Loucy (cell line): ENCODE data around the gene CABLES1.

ENCODE experiments used
- H2AFZ ChIP-seq: fragments of 200-600 bp; sonication (generic); 2 replicates; pipeline ENCODE4 v1.6.0; 2016; ENCODE audit warnings: antibody characterized with exemption, mild to moderate bottlenecking, low read length, moderate library complexity
- H3F3A ChIP-seq: fragments of 200-600 bp; 2 replicates; pipeline ENCODE4 v1.6.0; 2016; ENCODE audit warnings: antibody characterized with exemption, low read depth, mild to moderate bottlenecking
- H3K27me3 ChIP-seq: fragments of 200-600 bp; sonication (generic); 2 replicates; pipeline ENCODE4 v1.6.1; 2014; ENCODE audit warnings: low read length, mild to moderate bottlenecking; ENCODE audit not compliant: insufficient read depth, poor library complexity, severe bottlenecking
- H3K36me3 ChIP-seq: fragments of 200-600 bp; sonication (generic); 2 replicates; pipeline ENCODE4 v1.6.1; 2016; ENCODE audit warnings: low read length; ENCODE audit not compliant: insufficient read depth
- H3K4me1 ChIP-seq: fragments of 200-600 bp; sonication (generic); 2 replicates; pipeline ENCODE4 v1.5.1; 2014; ENCODE audit warnings: low read length, mild to moderate bottlenecking; ENCODE audit not compliant: insufficient read depth, poor library complexity, severe bottlenecking
- H3K4me2 ChIP-seq: fragments of 200-600 bp; sonication (generic); 2 replicates; pipeline ENCODE4 v1.6.0; 2014; ENCODE audit warnings: antibody characterized with exemption, low read length, low read depth, mild to moderate bottlenecking; ENCODE audit not compliant: poor library complexity, severe bottlenecking
- H3K4me3 ChIP-seq: fragments of 200-600 bp; sonication (generic); 2 replicates; pipeline ENCODE4 v1.5.1; 2014; ENCODE audit warnings: low read length, mild to moderate bottlenecking, mixed read lengths; ENCODE audit not compliant: poor library complexity, severe bottlenecking
- H3K79me2 ChIP-seq: fragments of 200-600 bp; sonication (generic); 2 replicates; pipeline ENCODE4 v1.6.1; 2014; ENCODE audit warnings: low read length; ENCODE audit not compliant: insufficient read depth
- H3K9ac ChIP-seq: fragments of 200-600 bp; sonication (generic); 2 replicates; pipeline ENCODE4 v1.6.0; 2014; ENCODE audit warnings: mild to moderate bottlenecking, low read depth, low read length, moderate library complexity; ENCODE audit not compliant: poor library complexity, severe bottlenecking
- H3K9me2 ChIP-seq: fragments of 200-600 bp; sonication (generic); replicated peaks from 2 replicates; pipeline ENCODE4 v1.6.1; 2016; ENCODE audit warnings: low read depth, low read length, mixed read lengths
- H3K9me3 ChIP-seq: fragments of 200-600 bp; sonication (generic); 2 replicates; pipeline ENCODE4 v1.6.1; 2014; ENCODE audit warnings: mild to moderate bottlenecking, antibody characterized with exemption, low read length, low read depth; ENCODE audit not compliant: insufficient read depth
- H4K20me1 ChIP-seq: fragments of 200-600 bp; sonication (generic); 2 replicates; pipeline ENCODE4 v1.6.0; 2014; ENCODE audit warnings: antibody characterized with exemption, low read length, mild to moderate bottlenecking; ENCODE audit not compliant: insufficient read depth, poor library complexity, severe bottlenecking
- EZH2phosphoT487 ChIP-seq: fragments of 200-600 bp; IDR thresholded peaks from 2 replicates; pipeline ENCODE4 v1.6.1; 2018; ENCODE audit warnings: antibody characterized with exemption, mild to moderate bottlenecking, moderate library complexity, borderline replicate concordance
- TF ChIP-seq, protein P1 (sequence below): fragments of 200-600 bp; sonication (generic); conservative IDR thresholded peaks from 2 replicates; pipeline ENCODE4 v1.5.1; 2014; ENCODE audit warnings: mild to moderate bottlenecking, antibody characterized with exemption, low read length

CABLES1 gene

DNA sequence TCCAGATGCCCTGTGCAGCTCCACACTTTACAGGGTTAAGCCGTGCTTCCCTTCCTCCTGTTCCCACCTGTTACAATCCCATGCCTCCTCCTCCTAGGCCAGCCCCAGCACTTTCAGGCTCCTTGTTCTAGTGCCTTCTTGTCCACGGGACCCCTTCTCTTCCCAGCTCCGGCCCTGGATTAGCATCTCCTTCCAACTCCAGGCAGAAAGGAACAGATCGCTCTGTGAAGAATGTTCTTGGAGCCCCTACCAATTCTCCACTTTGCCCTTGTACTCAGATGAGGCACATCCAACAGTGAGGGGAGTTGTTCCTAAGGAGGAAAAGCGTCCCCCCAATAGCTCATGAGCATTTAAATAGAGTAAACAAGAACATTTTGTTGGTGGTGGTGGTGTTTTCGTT, 72.7 kb downstream of the CABLES1 start:
- Histone ChIP-seq H4K20me1 (no peaks in the 10 kb centered on the region), H3K27me3 (no peaks in the 10 kb centered on the region), H3K4me1 (no peaks in the 10 kb centered on the region), H2AFZ (no peak overlapping the region), H3K9me3 (no peaks in the 10 kb centered on the region), H3K4me3 (no peak overlapping the region), H3K36me3 (peaks cover 37% of the 10 kb centered on the region; the same call in 1 of the 2 replicates), H3K9ac (no peak overlapping the region), H3K79me2 (no peaks in the 10 kb centered on the region), H3K4me2 (no peak overlapping the region), H3F3A (no peaks in the 10 kb centered on the region), H3K9me2 (no peaks in the 10 kb centered on the region)
- TF ChIP-seq, protein P1, sequence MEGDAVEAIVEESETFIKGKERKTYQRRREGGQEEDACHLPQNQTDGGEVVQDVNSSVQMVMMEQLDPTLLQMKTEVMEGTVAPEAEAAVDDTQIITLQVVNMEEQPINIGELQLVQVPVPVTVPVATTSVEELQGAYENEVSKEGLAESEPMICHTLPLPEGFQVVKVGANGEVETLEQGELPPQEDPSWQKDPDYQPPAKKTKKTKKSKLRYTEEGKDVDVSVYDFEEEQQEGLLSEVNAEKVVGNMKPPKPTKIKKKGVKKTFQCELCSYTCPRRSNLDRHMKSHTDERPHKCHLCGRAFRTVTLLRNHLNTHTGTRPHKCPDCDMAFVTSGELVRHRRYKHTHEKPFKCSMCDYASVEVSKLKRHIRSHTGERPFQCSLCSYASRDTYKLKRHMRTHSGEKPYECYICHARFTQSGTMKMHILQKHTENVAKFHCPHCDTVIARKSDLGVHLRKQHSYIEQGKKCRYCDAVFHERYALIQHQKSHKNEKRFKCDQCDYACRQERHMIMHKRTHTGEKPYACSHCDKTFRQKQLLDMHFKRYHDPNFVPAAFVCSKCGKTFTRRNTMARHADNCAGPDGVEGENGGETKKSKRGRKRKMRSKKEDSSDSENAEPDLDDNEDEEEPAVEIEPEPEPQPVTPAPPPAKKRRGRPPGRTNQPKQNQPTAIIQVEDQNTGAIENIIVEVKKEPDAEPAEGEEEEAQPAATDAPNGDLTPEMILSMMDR, result no peak
- no peak for TF ChIP-seq EZH2phosphoT487

DNA sequence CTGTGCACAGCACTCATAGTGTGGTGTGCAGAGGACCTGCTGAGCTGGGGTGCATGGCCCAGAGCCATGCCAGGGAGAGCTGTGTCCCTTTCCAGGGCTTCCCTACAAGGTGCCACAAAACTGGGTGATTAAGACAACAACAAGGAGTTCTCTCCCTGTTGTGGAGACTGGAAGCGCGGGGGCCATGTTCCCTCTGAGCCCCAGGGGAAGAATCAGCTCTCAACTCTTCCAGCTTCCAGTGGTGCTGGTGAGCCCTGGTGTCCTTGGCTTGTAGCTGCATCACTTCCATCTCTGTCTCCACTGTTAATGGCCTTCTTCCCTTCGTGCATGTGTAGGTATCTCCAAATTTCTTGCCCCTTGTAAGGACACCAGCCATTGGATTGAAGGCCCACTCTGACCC, 73.3 kb downstream of the CABLES1 start:
- Histone ChIP-seq H3K27me3 (no peaks in the 10 kb centered on the region), H3K9me2 (no peaks in the 10 kb centered on the region), H3F3A (no peaks in the 10 kb centered on the region), H4K20me1 (no peaks in the 10 kb centered on the region), H3K9me3 (no peaks in the 10 kb centered on the region), H3K79me2 (no peaks in the 10 kb centered on the region), H2AFZ (no peak overlapping the region), H3K4me2 (no peak overlapping the region), H3K4me1 (no peaks in the 10 kb centered on the region), H3K4me3 (no peak overlapping the region), H3K36me3 (peaks cover 37% of the 10 kb centered on the region; the same call in 1 of the 2 replicates), H3K9ac (no peak overlapping the region)
- TF ChIP-seq, protein P1, result no peak
- TF ChIP-seq EZH2phosphoT487, result no peak

DNA sequence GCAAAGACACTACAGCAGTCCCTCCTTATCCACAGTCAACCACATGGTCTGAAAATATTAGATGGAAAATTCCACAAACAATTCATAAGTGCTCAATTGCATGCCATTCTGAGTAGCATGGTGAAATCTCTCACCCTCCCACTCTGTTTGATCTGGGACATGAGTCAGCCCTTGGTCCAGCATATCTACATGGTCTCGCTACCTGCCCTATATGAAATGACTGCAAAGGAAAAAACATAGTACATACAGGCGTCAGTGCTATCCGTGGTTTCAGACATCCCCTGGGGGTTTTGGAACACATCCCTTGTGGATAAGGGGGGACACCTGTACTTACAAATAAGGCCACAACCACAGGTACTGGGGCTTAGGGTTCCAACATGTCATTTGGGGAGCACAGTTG, 73.7 kb downstream of the CABLES1 start:
- Histone ChIP-seq H3K4me1 (no peaks in the 10 kb centered on the region), H3K4me3 (no peak overlapping the region), H3K36me3 (peaks cover 37% of the 10 kb centered on the region; the same call in 1 of the 2 replicates), H3F3A (no peaks in the 10 kb centered on the region), H3K27me3 (no peaks in the 10 kb centered on the region), H3K9me3 (no peaks in the 10 kb centered on the region), H3K9ac (no peak overlapping the region), H3K4me2 (no peak overlapping the region), H3K9me2 (no peaks in the 10 kb centered on the region), H2AFZ (no peak overlapping the region), H3K79me2 (no peaks in the 10 kb centered on the region), H4K20me1 (no peaks in the 10 kb centered on the region)
- TF ChIP-seq EZH2phosphoT487, result no peak
- TF ChIP-seq, protein P1, result no peak
